Measurements from ENCODE around the gene DYNLT4. TPM values are rescaled to one million over a fixed set of nuclear protein-coding genes. Genes with fewer than 3 reads are reported as not detected.
A peak's percentile ranks its signal among the peaks of the same experiment; 100 is the strongest.
"Not testable (repeated sequence)": the region's sequence is repeated elsewhere in the genome, so short reads cannot be mapped to it uniquely, and the experiment has no call there.

The DYNLT4 gene
- total RNA-seq, 1 donor: 0.36 TPM

DNA sequence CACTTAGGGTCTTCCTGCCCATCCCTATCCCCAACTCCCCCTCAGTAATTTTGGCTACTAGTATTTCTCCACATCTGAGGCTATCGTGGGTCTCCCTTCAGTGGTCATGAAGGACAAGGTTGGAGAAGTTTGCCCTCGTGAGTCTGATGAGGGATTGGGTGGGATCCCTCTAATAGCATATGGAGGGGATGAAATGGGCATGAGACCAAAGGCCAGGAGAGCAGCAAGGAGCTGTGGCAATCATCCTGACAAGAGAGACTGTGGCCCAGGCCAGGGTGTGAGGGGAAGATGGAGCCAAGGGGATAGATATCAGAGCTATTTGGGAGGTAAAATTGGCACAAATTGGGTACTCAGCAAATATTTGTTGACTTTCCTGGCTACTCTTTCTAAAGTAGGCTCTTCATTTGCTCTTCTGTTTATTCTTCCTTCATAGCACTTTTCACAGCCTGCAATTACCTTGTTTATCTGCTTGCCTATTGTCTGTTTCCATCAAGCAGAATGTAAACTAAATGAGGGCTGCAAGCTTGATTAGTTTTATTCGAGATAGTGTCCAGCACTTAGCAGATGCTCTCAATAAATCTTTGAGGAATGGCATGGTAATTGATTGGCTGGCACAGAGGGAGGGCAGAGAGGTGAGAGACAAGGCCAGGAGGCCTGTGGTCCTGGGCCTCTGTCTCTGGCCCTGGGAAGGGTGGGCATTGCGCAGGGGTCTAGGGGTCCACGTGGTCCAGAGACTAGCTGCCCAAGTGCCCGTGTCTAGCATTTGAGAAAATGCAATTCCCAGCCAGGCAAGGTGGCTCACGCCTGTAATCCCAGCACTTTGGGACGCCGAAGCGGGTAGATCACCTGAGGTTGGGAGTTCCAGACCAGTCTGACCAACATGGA lies 8.4 kb downstream of the DYNLT4 start:
- no peak overlapping the region for H3K4me3 ChIP-seq (ENCODE audit: insufficient read depth, low read length)
- no peaks in the 10 kb centered on the region for H3K27me3 ChIP-seq (ENCODE audit: insufficient read depth, low read length)
- peaks cover 16% of the 10 kb centered on the region for H4K20me1 ChIP-seq (ENCODE audit: insufficient read depth, low read length)
- H3K27ac ChIP-seq (ENCODE audit: low read depth, low read length): no peak overlapping the region
- peaks cover 20% of the 10 kb centered on the region for H3K4me1 ChIP-seq (ENCODE audit: insufficient read depth, low read length)
- no peak for DNase-seq (ENCODE audit: insufficient read length, low spot score, missing footprints)
- TF ChIP-seq CTCF (IDR thresholded peaks at IDR 0.05; ENCODE audit: extremely low read depth, low read depth, low read length): no peak
- H3K36me3 ChIP-seq (ENCODE audit: insufficient read depth, low read length): peaks cover 18% of the 10 kb centered on the region
- no peaks in the 10 kb centered on the region for H3K9me3 ChIP-seq (ENCODE audit: low read depth, low read length)
- H2AFZ ChIP-seq (ENCODE audit: low read length): peak overlapping the region; percentile 41
- H3K79me2 ChIP-seq (ENCODE audit: insufficient read depth, low read length): peaks cover 34% of the 10 kb centered on the region
- H3K4me2 ChIP-seq (ENCODE audit: insufficient read depth, low read length): no peak overlapping the region

DNA sequence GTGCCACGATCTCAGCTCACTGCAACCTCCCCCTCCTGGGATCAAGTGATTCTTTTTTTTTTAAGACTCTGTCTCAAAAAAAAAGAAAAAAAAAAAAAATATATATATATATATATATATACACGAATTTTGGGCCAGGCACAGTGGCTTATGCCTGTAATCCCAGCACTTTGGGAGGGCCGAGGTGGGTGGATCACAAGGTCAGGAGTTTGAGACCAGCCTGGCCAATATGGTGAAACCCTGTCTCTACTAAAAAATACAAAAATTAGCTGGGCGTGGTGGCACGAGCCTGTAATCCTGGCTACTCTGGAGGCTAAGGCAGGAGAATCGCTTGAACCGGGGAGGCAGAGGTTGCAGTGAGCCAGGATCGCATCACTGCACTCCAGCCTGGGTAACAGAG lies 9.3 kb downstream of the DYNLT4 start:
- not testable (repeated sequence) for H3K4me3 ChIP-seq (ENCODE audit: insufficient read depth, low read length); H3K27ac ChIP-seq (ENCODE audit: low read depth, low read length); H3K4me2 ChIP-seq (ENCODE audit: insufficient read depth, low read length); H3K27me3 ChIP-seq (ENCODE audit: insufficient read depth, low read length); DNase-seq (ENCODE audit: insufficient read length, low spot score, missing footprints); H3K9me3 ChIP-seq (ENCODE audit: low read depth, low read length); H3K36me3 ChIP-seq (ENCODE audit: insufficient read depth, low read length)
- Histone ChIP-seq H3K79me2 (ENCODE audit: insufficient read depth, low read length) (peaks cover 25% of the 10 kb centered on the region), H3K4me1 (ENCODE audit: insufficient read depth, low read length) (peaks cover 19% of the 10 kb centered on the region), H4K20me1 (ENCODE audit: insufficient read depth, low read length) (peaks cover 16% of the 10 kb centered on the region), H2AFZ (ENCODE audit: low read length) (peak overlapping the region; percentile 41)

- no peak overlapping the region for H3K27ac ChIP-seq (ENCODE audit: low read depth, low read length)
- no peaks in the 10 kb centered on the region for H3K27me3 ChIP-seq (ENCODE audit: insufficient read depth, low read length)
- no peaks in the 10 kb centered on the region for H3K79me2 ChIP-seq (ENCODE audit: insufficient read depth, low read length)
- no peaks in the 10 kb centered on the region for H3K36me3 ChIP-seq (ENCODE audit: insufficient read depth, low read length)
- H4K20me1 ChIP-seq (ENCODE audit: insufficient read depth, low read length): no peaks in the 10 kb centered on the region
- no peak overlapping the region for H2AFZ ChIP-seq (ENCODE audit: low read length)
- H3K9me3 ChIP-seq (ENCODE audit: low read depth, low read length): no peaks in the 10 kb centered on the region
- no peak for TF ChIP-seq CTCF (IDR thresholded peaks at IDR 0.05; ENCODE audit: extremely low read depth, low read depth, low read length)
- peak; percentile 46 for DNase-seq (ENCODE audit: insufficient read length, low spot score, missing footprints)
- peaks cover 5% of the 10 kb centered on the region for H3K4me1 ChIP-seq (ENCODE audit: insufficient read depth, low read length)
- no peak overlapping the region for H3K4me3 ChIP-seq (ENCODE audit: insufficient read depth, low read length)
- H3K4me2 ChIP-seq (ENCODE audit: insufficient read depth, low read length): no peak overlapping the region
Measured at GRCh38 chr1:44792736-44793502, 14.2 kb downstream of the DYNLT4 start.

DNA sequence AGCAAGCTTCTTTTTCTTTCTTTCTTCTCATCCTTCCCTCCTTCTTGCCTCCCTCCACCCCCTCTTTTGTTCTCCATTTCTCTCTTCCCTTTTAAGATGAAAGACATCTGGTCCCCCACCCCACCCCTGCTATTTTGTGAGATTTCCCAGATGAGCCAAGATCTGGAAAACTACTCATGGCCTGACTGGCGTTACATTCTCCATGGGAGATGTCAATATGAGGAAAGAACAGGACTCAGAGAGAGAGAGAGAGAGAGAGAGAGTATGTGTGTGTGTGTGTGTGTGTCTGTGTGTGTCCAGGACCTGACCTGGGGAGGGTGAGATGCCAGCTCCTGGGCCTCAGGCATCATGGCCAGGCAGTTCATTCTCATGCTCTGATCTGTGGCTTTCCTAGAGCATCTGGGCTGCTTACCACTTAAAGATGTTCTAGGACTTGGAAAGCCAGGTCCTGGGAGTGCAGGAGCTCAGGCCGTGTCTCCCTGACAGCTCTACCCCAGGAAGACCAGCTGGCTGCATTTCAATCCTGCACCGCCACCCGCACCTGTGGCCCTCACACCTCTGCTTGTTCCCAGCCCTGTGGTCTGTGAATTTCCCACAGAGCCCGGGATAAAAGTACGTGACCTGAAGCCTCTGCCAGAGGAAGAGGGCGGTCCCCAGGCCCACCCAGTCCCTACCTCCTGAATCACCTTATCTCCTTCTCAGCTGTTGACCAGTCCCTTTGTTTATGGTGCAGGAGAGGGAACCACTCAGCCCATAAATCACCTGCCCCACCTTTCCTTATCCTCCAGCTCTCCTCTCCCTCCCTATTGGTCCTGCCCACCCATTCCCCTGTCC lies 16.0 kb downstream of the DYNLT4 start:
- no peak overlapping the region for H3K4me2 ChIP-seq (ENCODE audit: insufficient read depth, low read length)
- no peaks in the 10 kb centered on the region for H4K20me1 ChIP-seq (ENCODE audit: insufficient read depth, low read length)

More for the DNA sequence above, 16.0 kb downstream of the DYNLT4 start:
- Histone ChIP-seq H3K4me1 (ENCODE audit: insufficient read depth, low read length) (peaks cover 7% of the 10 kb centered on the region), H3K79me2 (ENCODE audit: insufficient read depth, low read length) (no peaks in the 10 kb centered on the region), H3K27ac (ENCODE audit: low read depth, low read length) (no peak overlapping the region), H3K27me3 (ENCODE audit: insufficient read depth, low read length) (no peaks in the 10 kb centered on the region), H2AFZ (ENCODE audit: low read length) (no peak overlapping the region), H3K36me3 (ENCODE audit: insufficient read depth, low read length) (no peaks in the 10 kb centered on the region), H3K4me3 (ENCODE audit: insufficient read depth, low read length) (no peak overlapping the region), H3K9me3 (ENCODE audit: low read depth, low read length) (no peaks in the 10 kb centered on the region)
- DNase-seq (ENCODE audit: insufficient read length, low spot score, missing footprints): no peak
- TF ChIP-seq CTCF (IDR thresholded peaks at IDR 0.05; ENCODE audit: extremely low read depth, low read depth, low read length): no peak
